Measurements from ENCODE around the gene AIFM3.

The AIFM3 gene

DNA sequence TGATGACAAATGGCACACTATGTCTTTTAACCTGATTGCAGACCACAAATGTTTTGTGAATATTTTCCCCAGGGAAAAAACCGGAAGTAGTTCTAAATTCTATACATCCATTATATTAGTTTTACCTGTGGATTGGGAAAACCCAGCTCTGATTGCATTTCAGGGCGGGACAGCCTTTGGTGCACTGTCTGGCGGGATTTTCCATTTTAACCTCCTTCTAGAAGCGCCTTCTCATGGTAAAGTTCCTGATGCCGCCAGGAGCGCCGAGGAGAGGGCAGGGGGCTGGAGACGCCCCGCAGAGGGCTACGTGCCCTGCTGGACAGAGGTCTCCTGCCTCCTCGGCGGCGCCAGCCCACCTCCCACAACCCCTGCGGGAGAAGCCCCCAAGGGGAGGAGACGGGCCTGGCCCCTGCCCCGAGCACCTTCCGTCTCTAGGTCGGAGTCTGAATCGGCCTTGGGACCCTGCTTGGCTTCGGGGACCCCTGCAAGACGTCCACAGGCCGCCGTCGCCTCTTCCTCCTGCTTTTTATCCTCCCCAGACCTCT lies 46.7 kb downstream of the AIFM3 start:
- TF ChIP-seq NFIC (IDR thresholded peaks at IDR 0.05) (no peak), CEBPB (IDR thresholded peaks at IDR 0.05) (no peak), EGR1 (IDR thresholded peaks at IDR 0.05) (no peak), ZBTB7A (IDR thresholded peaks at IDR 0.05; ENCODE audit: low read depth) (peak; percentile 70; the same call in 1 of the 2 replicates)
- TF ChIP-seq, protein P1, sequence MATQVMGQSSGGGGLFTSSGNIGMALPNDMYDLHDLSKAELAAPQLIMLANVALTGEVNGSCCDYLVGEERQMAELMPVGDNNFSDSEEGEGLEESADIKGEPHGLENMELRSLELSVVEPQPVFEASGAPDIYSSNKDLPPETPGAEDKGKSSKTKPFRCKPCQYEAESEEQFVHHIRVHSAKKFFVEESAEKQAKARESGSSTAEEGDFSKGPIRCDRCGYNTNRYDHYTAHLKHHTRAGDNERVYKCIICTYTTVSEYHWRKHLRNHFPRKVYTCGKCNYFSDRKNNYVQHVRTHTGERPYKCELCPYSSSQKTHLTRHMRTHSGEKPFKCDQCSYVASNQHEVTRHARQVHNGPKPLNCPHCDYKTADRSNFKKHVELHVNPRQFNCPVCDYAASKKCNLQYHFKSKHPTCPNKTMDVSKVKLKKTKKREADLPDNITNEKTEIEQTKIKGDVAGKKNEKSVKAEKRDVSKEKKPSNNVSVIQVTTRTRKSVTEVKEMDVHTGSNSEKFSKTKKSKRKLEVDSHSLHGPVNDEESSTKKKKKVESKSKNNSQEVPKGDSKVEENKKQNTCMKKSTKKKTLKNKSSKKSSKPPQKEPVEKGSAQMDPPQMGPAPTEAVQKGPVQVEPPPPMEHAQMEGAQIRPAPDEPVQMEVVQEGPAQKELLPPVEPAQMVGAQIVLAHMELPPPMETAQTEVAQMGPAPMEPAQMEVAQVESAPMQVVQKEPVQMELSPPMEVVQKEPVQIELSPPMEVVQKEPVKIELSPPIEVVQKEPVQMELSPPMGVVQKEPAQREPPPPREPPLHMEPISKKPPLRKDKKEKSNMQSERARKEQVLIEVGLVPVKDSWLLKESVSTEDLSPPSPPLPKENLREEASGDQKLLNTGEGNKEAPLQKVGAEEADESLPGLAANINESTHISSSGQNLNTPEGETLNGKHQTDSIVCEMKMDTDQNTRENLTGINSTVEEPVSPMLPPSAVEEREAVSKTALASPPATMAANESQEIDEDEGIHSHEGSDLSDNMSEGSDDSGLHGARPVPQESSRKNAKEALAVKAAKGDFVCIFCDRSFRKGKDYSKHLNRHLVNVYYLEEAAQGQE (IDR thresholded peaks at IDR 0.05; ENCODE audit: low read depth): 0 out of 2 replicates have a peak, but pooled peaks have one; percentile 29

DNA sequence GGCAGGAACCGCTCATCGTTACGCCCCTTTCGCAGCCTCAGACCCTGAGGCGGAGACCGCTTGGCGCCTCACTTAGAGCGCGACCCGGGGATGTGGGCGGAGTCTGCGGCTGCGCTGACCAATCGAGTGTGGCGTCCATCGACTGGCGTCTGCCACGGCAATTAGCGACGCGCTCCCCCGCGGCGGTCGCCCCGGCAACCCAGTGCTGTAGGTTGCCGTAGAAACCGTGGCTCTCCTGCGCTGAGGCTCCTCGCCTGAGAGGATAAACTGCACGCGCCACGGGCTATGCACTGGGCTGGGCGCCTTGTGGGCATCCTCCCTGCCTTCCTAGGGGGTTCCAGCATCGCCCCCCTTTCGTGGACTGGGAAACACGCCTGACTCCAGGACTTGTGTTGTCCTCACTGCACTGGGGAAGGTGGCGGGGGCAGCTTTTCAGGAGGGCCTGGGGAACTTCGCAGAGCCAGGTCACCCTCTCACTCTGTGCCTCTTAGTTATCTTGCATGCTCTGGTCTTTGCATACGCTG lies 47.2 kb downstream of the AIFM3 start:
- TF ChIP-seq TCF12 (IDR thresholded peaks at IDR 0.05; ENCODE audit: low read depth) (no peak), EGR1 (IDR thresholded peaks at IDR 0.05) (0 out of 2 replicates have a peak, but pooled peaks have one; percentile 28), NFIC (IDR thresholded peaks at IDR 0.05) (no peak)

GRCh38 chr22:21014726-21015465 lies 47.8 kb downstream of the AIFM3 start, which contains the start of gene P2RX6:
Gene P2RX6, plus strand, starts transcription at chr22:21015165. Its CDS starts 10 bp downstream, at chr22:21015175.
- TF ChIP-seq EP300 (IDR thresholded peaks at IDR 0.05; ENCODE audit: borderline replicate concordance): no peak
- TF ChIP-seq, protein P2, sequence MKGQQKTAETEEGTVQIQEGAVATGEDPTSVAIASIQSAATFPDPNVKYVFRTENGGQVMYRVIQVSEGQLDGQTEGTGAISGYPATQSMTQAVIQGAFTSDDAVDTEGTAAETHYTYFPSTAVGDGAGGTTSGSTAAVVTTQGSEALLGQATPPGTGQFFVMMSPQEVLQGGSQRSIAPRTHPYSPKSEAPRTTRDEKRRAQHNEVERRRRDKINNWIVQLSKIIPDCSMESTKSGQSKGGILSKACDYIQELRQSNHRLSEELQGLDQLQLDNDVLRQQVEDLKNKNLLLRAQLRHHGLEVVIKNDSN (IDR thresholded peaks at IDR 0.05): no peak
- no peak for TF ChIP-seq EGR1 (IDR thresholded peaks at IDR 0.05)
- TF ChIP-seq RAD21 (IDR thresholded peaks at IDR 0.05; ENCODE audit: low read depth): no peak
- no peak for TF ChIP-seq TAF1 (IDR thresholded peaks at IDR 0.05; ENCODE audit: low read depth)
- no peak for TF ChIP-seq ZBTB7A (IDR thresholded peaks at IDR 0.05; ENCODE audit: low read depth)
- no peak for TF ChIP-seq FOXM1 (IDR thresholded peaks at IDR 0.05; ENCODE audit: borderline replicate concordance, low read depth)
- TF ChIP-seq TEAD4 (IDR thresholded peaks at IDR 0.05): no peak
- TF ChIP-seq, protein P1 (IDR thresholded peaks at IDR 0.05; ENCODE audit: low read depth): no peak
- TF ChIP-seq YY1 (IDR thresholded peaks at IDR 0.05; ENCODE audit: low read depth): no peak
- no peak for TF ChIP-seq NFIC (IDR thresholded peaks at IDR 0.05)

DNA sequence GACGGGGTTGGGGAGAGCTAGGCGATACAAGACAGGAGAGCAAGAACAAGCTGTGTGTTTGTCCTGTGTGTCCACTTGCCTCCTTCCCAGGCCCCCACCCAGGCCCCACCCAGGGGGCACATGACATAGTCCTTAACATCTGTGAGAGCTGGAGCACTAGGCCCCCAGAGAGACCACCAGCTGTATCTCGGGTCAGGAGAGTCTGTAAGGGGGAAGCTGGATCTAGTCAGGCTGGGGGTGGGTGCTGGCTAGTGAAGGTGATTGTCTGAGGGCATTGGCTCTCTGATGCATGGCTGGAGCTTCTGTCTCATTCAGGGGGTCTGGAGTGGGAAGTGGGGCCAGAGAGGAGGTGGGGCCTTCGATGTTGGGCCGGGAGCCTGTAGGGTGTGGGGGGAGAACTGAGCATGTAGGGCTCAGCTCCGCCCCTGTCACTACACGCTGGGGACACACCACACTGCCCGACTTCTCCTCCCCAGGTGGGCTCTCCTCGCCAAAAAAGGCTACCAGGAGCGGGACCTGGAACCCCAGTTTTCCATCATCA lies 48.5 kb downstream of the AIFM3 start:
- TF ChIP-seq, protein P1 (IDR thresholded peaks at IDR 0.05; ENCODE audit: low read depth): no peak
- TF ChIP-seq, protein P3, sequence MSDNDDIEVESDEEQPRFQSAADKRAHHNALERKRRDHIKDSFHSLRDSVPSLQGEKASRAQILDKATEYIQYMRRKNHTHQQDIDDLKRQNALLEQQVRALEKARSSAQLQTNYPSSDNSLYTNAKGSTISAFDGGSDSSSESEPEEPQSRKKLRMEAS (IDR thresholded peaks at IDR 0.05): no peak
- TF ChIP-seq EP300 (IDR thresholded peaks at IDR 0.05; ENCODE audit: borderline replicate concordance) (no peak), NFIC (IDR thresholded peaks at IDR 0.05) (no peak), TEAD4 (IDR thresholded peaks at IDR 0.05) (no peak), CREB1 (IDR thresholded peaks at IDR 0.05; ENCODE audit: low read depth) (no peak), FOXM1 (IDR thresholded peaks at IDR 0.05; ENCODE audit: borderline replicate concordance, low read depth) (no peak), ZBTB7A (IDR thresholded peaks at IDR 0.05; ENCODE audit: low read depth) (no peak), CEBPB (IDR thresholded peaks at IDR 0.05) (no peak), TCF12 (IDR thresholded peaks at IDR 0.05; ENCODE audit: low read depth) (no peak)

Data from Ishikawa (cell line).